Measurements from ENCODE around the gene SEC24C.
A peak's percentile ranks its signal among the peaks of the same experiment; 100 is the strongest.

The SEC24C gene

DNA sequence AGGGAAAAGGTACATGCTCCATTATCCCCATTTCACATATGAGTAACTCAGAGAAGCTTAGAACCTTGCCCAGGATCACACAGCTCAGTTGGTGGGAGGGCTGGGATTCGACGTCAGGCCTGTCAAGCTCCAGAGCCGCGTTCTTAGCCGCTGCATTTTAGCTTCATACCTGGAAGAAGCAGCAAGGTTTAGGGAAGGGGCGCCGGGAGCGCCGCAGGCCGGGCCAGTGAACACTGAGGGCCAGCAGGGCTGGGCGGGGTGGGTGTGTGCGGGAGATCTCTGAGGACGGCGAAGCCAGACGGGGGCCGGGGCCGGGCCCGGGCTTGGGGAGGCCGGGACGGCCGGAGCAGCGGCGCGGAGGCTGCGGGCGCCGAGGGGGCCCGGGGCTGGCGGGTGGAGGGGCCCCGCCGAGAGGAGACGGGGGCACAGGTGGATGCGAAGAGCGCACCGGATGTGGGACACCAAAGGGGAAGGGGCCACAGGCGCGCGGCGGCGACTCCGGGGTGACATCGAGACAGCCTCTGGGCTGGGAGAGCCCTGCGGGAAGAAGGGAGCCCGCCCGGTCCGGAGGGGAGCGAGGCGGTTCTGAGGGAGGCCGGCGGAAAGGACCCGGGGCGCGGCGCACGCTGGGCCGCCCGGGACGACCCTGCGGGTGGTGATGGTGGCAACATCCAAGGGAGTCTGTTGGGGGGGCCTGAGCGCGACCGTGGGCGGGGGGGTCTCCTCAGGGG lies 66.7 kb downstream of the SEC24C start:
- Histone ChIP-seq H3K27ac (ENCODE audit: low read length) (peak overlapping the region; percentile 42), H3K9ac (ENCODE audit: low read length) (peak overlapping the region; percentile 77), H3K4me3 (ENCODE audit: low read length) (peak overlapping the region; percentile 96), H3K4me1 (ENCODE audit: low read length) (peaks cover 6% of the 10 kb centered on the region; the same call in 1 of the 2 replicates), H2AFZ (ENCODE audit: low read depth, low read length) (0 out of 2 replicates have a peak overlapping the region, but pooled peaks have one; percentile 4), H4K20me1 (ENCODE audit: insufficient read depth, low read length) (no peaks in the 10 kb centered on the region), H3K9me3 (ENCODE audit: insufficient read depth, low read length) (no peaks in the 10 kb centered on the region), H3K4me2 (ENCODE audit: low read length) (peak overlapping the region; percentile 74), H3K36me3 (replicated peaks; ENCODE audit: low read depth, low read length) (peaks cover 20% of the 10 kb centered on the region), H3K79me2 (ENCODE audit: low read length) (peaks cover 8% of the 10 kb centered on the region), H3K27me3 (ENCODE audit: low read depth, low read length) (no peaks in the 10 kb centered on the region)
- no peak for TF ChIP-seq EZH2phosphoT487 (IDR thresholded peaks at IDR 0.05; ENCODE audit: low read depth)
- TF ChIP-seq, protein P1, sequence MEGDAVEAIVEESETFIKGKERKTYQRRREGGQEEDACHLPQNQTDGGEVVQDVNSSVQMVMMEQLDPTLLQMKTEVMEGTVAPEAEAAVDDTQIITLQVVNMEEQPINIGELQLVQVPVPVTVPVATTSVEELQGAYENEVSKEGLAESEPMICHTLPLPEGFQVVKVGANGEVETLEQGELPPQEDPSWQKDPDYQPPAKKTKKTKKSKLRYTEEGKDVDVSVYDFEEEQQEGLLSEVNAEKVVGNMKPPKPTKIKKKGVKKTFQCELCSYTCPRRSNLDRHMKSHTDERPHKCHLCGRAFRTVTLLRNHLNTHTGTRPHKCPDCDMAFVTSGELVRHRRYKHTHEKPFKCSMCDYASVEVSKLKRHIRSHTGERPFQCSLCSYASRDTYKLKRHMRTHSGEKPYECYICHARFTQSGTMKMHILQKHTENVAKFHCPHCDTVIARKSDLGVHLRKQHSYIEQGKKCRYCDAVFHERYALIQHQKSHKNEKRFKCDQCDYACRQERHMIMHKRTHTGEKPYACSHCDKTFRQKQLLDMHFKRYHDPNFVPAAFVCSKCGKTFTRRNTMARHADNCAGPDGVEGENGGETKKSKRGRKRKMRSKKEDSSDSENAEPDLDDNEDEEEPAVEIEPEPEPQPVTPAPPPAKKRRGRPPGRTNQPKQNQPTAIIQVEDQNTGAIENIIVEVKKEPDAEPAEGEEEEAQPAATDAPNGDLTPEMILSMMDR (IDR thresholded peaks at IDR 0.05; ENCODE audit: low read depth, low read length): no peak

DNA sequence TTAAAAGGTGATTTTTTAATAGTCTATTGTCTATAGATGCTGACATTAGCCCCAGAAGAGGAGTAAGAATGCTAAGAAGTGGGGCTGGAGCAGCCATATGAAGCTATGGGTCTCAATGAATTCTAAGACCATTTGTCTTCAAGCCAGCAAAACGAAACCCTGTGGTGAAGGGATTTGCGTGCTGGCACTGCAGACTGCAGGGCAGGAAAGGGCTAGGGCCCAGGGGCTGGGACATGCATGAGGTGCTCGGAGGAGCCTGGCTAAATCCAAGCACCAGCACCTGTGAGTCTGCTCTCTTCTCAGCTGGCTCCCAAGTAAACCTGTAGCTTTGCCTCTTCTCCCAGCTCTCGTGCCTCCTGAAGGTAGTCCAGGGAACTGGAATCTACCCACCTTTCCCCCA lies 68.5 kb downstream of the SEC24C start:
- Histone ChIP-seq H3K36me3 (replicated peaks; ENCODE audit: low read depth, low read length) (peaks cover 8% of the 10 kb centered on the region), H3K4me1 (ENCODE audit: low read length) (peaks cover 6% of the 10 kb centered on the region; the same call in 1 of the 2 replicates), H3K9ac (ENCODE audit: low read length) (no peak overlapping the region)

DNA sequence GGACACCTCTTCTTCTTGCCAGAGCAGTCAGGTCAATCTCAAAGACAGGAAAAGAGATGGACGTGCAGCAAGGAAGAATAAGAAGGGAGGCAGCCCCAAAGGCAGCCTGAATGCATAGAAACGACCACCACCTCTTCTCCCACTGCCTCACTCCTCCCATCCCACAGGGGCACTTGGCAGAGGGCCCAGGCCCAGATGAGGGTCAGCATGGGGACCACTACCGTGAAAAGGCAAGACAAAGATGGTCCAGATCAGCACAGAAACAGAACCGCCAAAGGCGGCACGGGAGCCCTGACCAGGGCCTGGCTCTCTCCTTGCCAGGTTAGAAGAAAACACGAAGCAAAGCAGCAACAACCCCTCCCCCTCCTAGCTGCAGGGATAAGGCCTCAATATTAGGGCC lies 69.2 kb downstream of the SEC24C start:
- TF ChIP-seq, protein P1 (IDR thresholded peaks at IDR 0.05; ENCODE audit: low read depth, low read length): no peak
- no peak for TF ChIP-seq EZH2phosphoT487 (IDR thresholded peaks at IDR 0.05; ENCODE audit: low read depth)
- H3K4me2 ChIP-seq (ENCODE audit: low read length): no peak overlapping the region
- H3K4me3 ChIP-seq (ENCODE audit: low read length): no peak overlapping the region
- no peaks in the 10 kb centered on the region for H3K9me3 ChIP-seq (ENCODE audit: insufficient read depth, low read length)
- H3K27me3 ChIP-seq (ENCODE audit: low read depth, low read length): no peaks in the 10 kb centered on the region
- peaks cover 6% of the 10 kb centered on the region; the same call in 1 of the 2 replicates for H3K4me1 ChIP-seq (ENCODE audit: low read length)
- H4K20me1 ChIP-seq (ENCODE audit: insufficient read depth, low read length): no peaks in the 10 kb centered on the region
- peaks cover 8% of the 10 kb centered on the region for H3K79me2 ChIP-seq (ENCODE audit: low read length)
- H3K36me3 ChIP-seq (replicated peaks; ENCODE audit: low read depth, low read length): peaks cover 3% of the 10 kb centered on the region
- no peak overlapping the region for H3K27ac ChIP-seq (ENCODE audit: low read length)
- H2AFZ ChIP-seq (ENCODE audit: low read depth, low read length): no peak overlapping the region
- H3K9ac ChIP-seq (ENCODE audit: low read length): no peak overlapping the region

More for the DNA sequence above, 68.5 kb downstream of the SEC24C start:
- Histone ChIP-seq H2AFZ (ENCODE audit: low read depth, low read length) (no peak overlapping the region), H3K4me2 (ENCODE audit: low read length) (no peak overlapping the region; the same call in 1 of the 2 replicates), H3K27ac (ENCODE audit: low read length) (no peak overlapping the region), H3K4me3 (ENCODE audit: low read length) (no peak overlapping the region), H3K9me3 (ENCODE audit: insufficient read depth, low read length) (no peaks in the 10 kb centered on the region), H4K20me1 (ENCODE audit: insufficient read depth, low read length) (no peaks in the 10 kb centered on the region), H3K27me3 (ENCODE audit: low read depth, low read length) (no peaks in the 10 kb centered on the region), H3K79me2 (ENCODE audit: low read length) (peaks cover 8% of the 10 kb centered on the region)
- TF ChIP-seq EZH2phosphoT487 (IDR thresholded peaks at IDR 0.05; ENCODE audit: low read depth): no peak
- TF ChIP-seq, protein P1 (IDR thresholded peaks at IDR 0.05; ENCODE audit: low read depth, low read length): no peak

DNA sequence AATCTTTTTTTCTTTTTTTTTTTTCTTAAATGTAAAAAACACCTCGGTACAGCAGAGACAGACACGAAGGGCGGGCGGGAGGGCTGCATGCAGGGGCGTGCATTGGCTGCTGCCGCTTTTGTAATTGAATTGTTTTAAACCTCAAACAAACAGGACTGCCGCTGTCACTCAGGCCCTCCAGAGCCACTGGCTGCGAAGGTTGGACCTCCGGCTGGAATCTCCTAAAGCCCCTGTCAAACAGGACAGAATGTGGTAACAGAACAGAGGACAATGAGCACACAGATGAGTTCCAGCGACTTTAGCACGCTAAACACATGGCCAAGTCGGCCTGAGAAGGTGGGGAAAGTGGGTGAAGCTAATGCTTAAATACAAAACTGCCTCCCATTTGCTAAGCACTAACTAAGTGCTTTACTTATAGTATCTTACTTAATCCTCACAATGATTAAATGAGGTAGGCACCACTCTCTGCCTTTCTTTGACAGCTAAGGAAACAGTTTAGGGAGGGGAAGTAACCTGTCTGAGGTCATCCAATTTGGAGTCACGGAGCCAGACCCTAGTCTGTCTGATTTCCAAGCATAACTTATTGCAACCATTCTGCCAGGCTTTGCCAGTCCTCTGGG lies 70.2 kb downstream of the SEC24C start:
- Histone ChIP-seq H3K79me2 (ENCODE audit: low read length) (peaks cover 8% of the 10 kb centered on the region), H3K4me2 (ENCODE audit: low read length) (no peak overlapping the region), H3K27ac (ENCODE audit: low read length) (no peak overlapping the region), H4K20me1 (ENCODE audit: insufficient read depth, low read length) (no peaks in the 10 kb centered on the region), H3K27me3 (ENCODE audit: low read depth, low read length) (no peaks in the 10 kb centered on the region), H3K4me3 (ENCODE audit: low read length) (no peak overlapping the region), H3K9ac (ENCODE audit: low read length) (no peak overlapping the region), H3K9me3 (ENCODE audit: insufficient read depth, low read length) (no peaks in the 10 kb centered on the region), H2AFZ (ENCODE audit: low read depth, low read length) (no peak overlapping the region), H3K4me1 (ENCODE audit: low read length) (peaks cover 6% of the 10 kb centered on the region; the same call in 1 of the 2 replicates), H3K36me3 (replicated peaks; ENCODE audit: low read depth, low read length) (peaks cover 1% of the 10 kb centered on the region)
- TF ChIP-seq EZH2phosphoT487 (IDR thresholded peaks at IDR 0.05; ENCODE audit: low read depth): no peak
- TF ChIP-seq, protein P1 (IDR thresholded peaks at IDR 0.05; ENCODE audit: low read depth, low read length): no peak
